HepG2 (cell line): Measurements from ENCODE around the gene PARM1. TPM values are rescaled to one million over a fixed set of nuclear protein-coding genes. Genes with fewer than 3 reads are reported as not detected.

Experiments
- ATAC-seq: fragments of 200-7000 bp; cut with Tn5 transposase; 3 replicates; pipeline ENCODE4 v1.9.1; 2020; ENCODE audit warnings: mild to moderate bottlenecking, moderate library complexity
- BruUV-seq: library from RNA; stranded (reverse); fragments of 400-500 nt; replicated peaks from 2 replicates; lab custom pipeline; 2021; lab: Mats Ljungman, UMichigan
- CTCF ChIA-PET: fragments of 300-600 bp; formaldehyde crosslinking; extraction: SDS; loops from one replicate; lab custom pipeline; 2021; ENCODE audit warnings: low total read pairs, inconsistent platforms, low intra/inter-chr PET ratio; lab: Yijun Ruan, JAX
- POLR2A ChIA-PET: fragments of 350-600 bp; sonication (Branson Sonifier 250); formaldehyde crosslinking; loops from one replicate; lab custom pipeline; 2020; ENCODE audit warnings: antibody characterized with exemption, inconsistent platforms; lab: Yijun Ruan, JAX
- DNase-seq: peaks from one replicate; pipeline ENCODE4 v3.0.0-alpha.2; 2015; ENCODE audit warnings: low spot score
- FAIRE-seq: peaks from 3 replicates; lab custom pipeline; 2011; peaks lifted over from hg19 to GRCh38; lab: Jason Lieb, UNC
- H2AFZ ChIP-seq: one replicate; pipeline ENCODE4 v1.6.1; 2011; ENCODE audit warnings: low read length, inconsistent platforms
- H3K27ac ChIP-seq: fragments of 300-600 bp; 3 replicates; pipeline ENCODE4 v1.8.0; 2011; ENCODE audit warnings: mixed run types, mild to moderate bottlenecking, mixed read lengths, low read length, inconsistent platforms; ENCODE audit not compliant: insufficient read depth; ENCODE audit errors: extremely low read length
- H3K27me3 ChIP-seq, 2 experiments: fragments of 200-600 bp in 1 of 2; 2 replicates in 1 of 2; 3 replicates in 1 of 2; pipeline versions ENCODE4 v1.6.0 to v1.8.0; 2011; ENCODE audit warnings: low read length in 2 of 2, mild to moderate bottlenecking in 2 of 2, moderate library complexity in 2 of 2, inconsistent platforms in 1 of 2; ENCODE audit not compliant: insufficient read depth in 2 of 2, control insufficient read depth in 1 of 2
- H3K36me3 ChIP-seq, 2 experiments: fragments of 200-600 bp in 1 of 2; replicated peaks in 1 of 2; 2 replicates in 1 of 2; 3 replicates in 1 of 2; pipeline versions ENCODE4 v1.5.1 to v1.8.0; 2011; ENCODE audit warnings: low read length in 2 of 2, inconsistent platforms in 1 of 2; ENCODE audit not compliant: insufficient read depth in 2 of 2, control insufficient read depth in 1 of 2
- H3K4me1 ChIP-seq: 2 replicates; pipeline ENCODE4 v1.5.1; 2012; ENCODE audit warnings: low read length, inconsistent platforms; ENCODE audit not compliant: insufficient read depth
- H3K4me2 ChIP-seq: 2 replicates; pipeline ENCODE4 v1.6.0; 2011; ENCODE audit warnings: low read depth, low read length, inconsistent platforms
- H3K4me3 ChIP-seq, 3 experiments: fragments of 200-600 bp in 1 of 3; sonication (generic), shearing (Covaris generic) in 1 of 3; replicated peaks in 1 of 3; 2 replicates each; pipeline ENCODE4 v1.5.1; 2011 to 2016; ENCODE audit warnings: low read length in 3 of 3, inconsistent platforms in 2 of 3, low read depth in 2 of 3, mild to moderate bottlenecking in 2 of 3, control low read depth in 1 of 3, mixed read lengths in 1 of 3; ENCODE audit not compliant: insufficient read depth in 1 of 3
- H3K79me2 ChIP-seq: one replicate; pipeline ENCODE4 v1.6.1; 2011; ENCODE audit warnings: low read length, inconsistent platforms; ENCODE audit not compliant: insufficient read depth
- H3K9ac ChIP-seq: 2 replicates; pipeline ENCODE4 v1.6.0; 2011; ENCODE audit warnings: mild to moderate bottlenecking, low read depth, low read length, inconsistent platforms; ENCODE audit not compliant: insufficient read depth
- H3K9me3 ChIP-seq: 2 replicates; pipeline ENCODE4 v1.5.1; 2012; ENCODE audit warnings: mild to moderate bottlenecking, low read length
- H4K20me1 ChIP-seq: 2 replicates; pipeline ENCODE4 v1.6.0; 2011; ENCODE audit warnings: inconsistent platforms, mild to moderate bottlenecking, low read length, moderate library complexity; ENCODE audit not compliant: insufficient read depth
- ESRRA ChIP-seq: sonication (generic); formaldehyde crosslinking; IDR thresholded peaks from 2 replicates; pipeline ENCODE4 v1.5.1; 2020; ENCODE audit warnings: mild to moderate bottlenecking, low read depth, missing genetic modification reagents
- FUBP1 ChIP-seq: sonication (generic); formaldehyde crosslinking; IDR thresholded peaks from 2 replicates; pipeline ENCODE4 v1.5.1; 2020; ENCODE audit warnings: missing genetic modification reagents, mild to moderate bottlenecking, borderline replicate concordance
- HNF1B ChIP-seq: sonication (generic); formaldehyde crosslinking; IDR thresholded peaks from 2 replicates; pipeline ENCODE4 v1.5.1; 2020; ENCODE audit warnings: mild to moderate bottlenecking, moderate library complexity, missing genetic modification reagents
- HNRNPH1 ChIP-seq: fragments of 200-400 bp; formaldehyde crosslinking; optimal IDR thresholded peaks from 2 replicates; pipeline ENCODE3; 2017; ENCODE audit warnings: mild to moderate bottlenecking, low read depth, low read length
- KAT2B ChIP-seq: fragments of 150-350 bp; IDR thresholded peaks from 2 replicates; pipeline ENCODE4 v1.6.1; 2014; ENCODE audit warnings: low read depth, low read length, borderline replicate concordance
- MTA3 ChIP-seq: sonication (generic); formaldehyde crosslinking; IDR thresholded peaks from 2 replicates; pipeline ENCODE4 v1.4.0; 2020; ENCODE audit warnings: missing genetic modification reagents
- SRSF4 ChIP-seq: fragments of 200-400 bp; formaldehyde crosslinking; IDR thresholded peaks from one replicate; pipeline ENCODE4 v1.6.1; 2018; ENCODE audit warnings: mild to moderate bottlenecking, low read depth, low read length, moderate library complexity; ENCODE audit not compliant: poor library complexity, severe bottlenecking
- ZBTB42 ChIP-seq: sonication (generic); formaldehyde crosslinking; IDR thresholded peaks from 2 replicates; pipeline ENCODE4 v1.5.0; 2020; ENCODE audit warnings: mild to moderate bottlenecking, missing genetic modification reagents
- ZFP82 ChIP-seq: sonication (generic); formaldehyde crosslinking; IDR thresholded peaks from 2 replicates; pipeline ENCODE4 v1.5.1; 2020; ENCODE audit warnings: mild to moderate bottlenecking, missing genetic modification reagents, borderline replicate concordance
- ZNF136 ChIP-seq: sonication (generic); formaldehyde crosslinking; IDR thresholded peaks from 2 replicates; pipeline ENCODE4 v1.8.1; 2022; ENCODE audit warnings: low read depth, mild to moderate bottlenecking, moderate library complexity, missing genetic modification reagents
- ZNF337 ChIP-seq: sonication (generic); formaldehyde crosslinking; IDR thresholded peaks from 2 replicates; pipeline ENCODE4 v1.5.1; 2020; ENCODE audit warnings: missing genetic modification reagents, low read depth, mild to moderate bottlenecking, borderline replicate concordance
- ZNF441 ChIP-seq: sonication (generic); formaldehyde crosslinking; IDR thresholded peaks from 2 replicates; pipeline ENCODE4 v1.7.0; 2021; ENCODE audit warnings: missing genetic modification reagents, borderline replicate concordance
- ZNF556 ChIP-seq: sonication (generic); formaldehyde crosslinking; IDR thresholded peaks from 2 replicates; pipeline ENCODE4 v1.4.0; 2020; ENCODE audit warnings: mild to moderate bottlenecking, missing genetic modification reagents, borderline replicate concordance
- ZNF747 ChIP-seq: sonication (generic); formaldehyde crosslinking; IDR thresholded peaks from 2 replicates; pipeline ENCODE4 v1.8.1; 2023; ENCODE audit warnings: missing genetic modification reagents, mild to moderate bottlenecking, borderline replicate concordance
- ZNF839 ChIP-seq: sonication (generic); formaldehyde crosslinking; IDR thresholded peaks from 2 replicates; pipeline ENCODE4 v1.4.0; 2020; ENCODE audit warnings: missing genetic modification reagents, mild to moderate bottlenecking, borderline replicate concordance
- WGBS: methylation state at CpG from one replicate; pipeline ENCODE4 v1.1.6; 2017; ENCODE audit warnings: low lambda C conversion rate; 5-methylcytosine and 5-hydroxymethylcytosine counted together
- in situ Hi-C: cut with HindIII; loops from 2 replicates; pipeline ENCODE4 v1.10.0; 2017; ENCODE audit warnings: low pct_unique_long_range_greater_than_20kb; ENCODE audit not compliant: extremely low pct_ligation_motif_present
- intact Hi-C: fragments of 100-400 bp; cut with micrococcal nuclease; formaldehyde crosslinking; loops from one replicate; pipeline ENCODE4 v1.10.0; 2022; ENCODE audit not compliant: unreplicated experiment
- polyA plus RNA-seq, 8 experiments: library from polyadenylated mRNA; depleted of rRNA in 3 of 8; stranded (reverse) in 7 of 8; unstranded in 1 of 8; fragments of >200 nt; fragmentation: Illumina TruSeq in 4 of 8; extraction: Trizol in 4 of 8; gene quantifications; 2 replicates each; pipeline versions ENCODE4 v1.2.1 to v1.2.3, GENCODE V29; 2011 to 2016; ENCODE audit warnings: low read depth in 4 of 8, missing spikeins in 1 of 8, mixed read lengths in 1 of 8; ENCODE audit not compliant: insufficient read depth in 1 of 8
- total RNA-seq, 5 experiments: library from RNA; depleted of rRNA; stranded (reverse); fragments of >200 nt; fragmentation: Illumina TruSeq; extraction: Trizol; gene quantifications; 2 replicates each; pipeline ENCODE4 v1.2.3, GENCODE V29; 2016; ENCODE audit warnings: low read depth in 1 of 5
- TF ChIP-seq, protein P1 (sequence below): IDR thresholded peaks from 2 replicates; pipeline ENCODE4 v1.6.1; 2016; ENCODE audit warnings: mild to moderate bottlenecking
- TF ChIP-seq, protein P2 (sequence below): conservative IDR thresholded peaks from 2 replicates; pipeline ENCODE4 v1.6.1; 2018; ENCODE audit warnings: missing genetic modification reagents
- TF ChIP-seq, protein P3 (sequence below): IDR thresholded peaks from 2 replicates; pipeline ENCODE4 v1.6.1; 2012; ENCODE audit warnings: inconsistent platforms

PARM1 gene
- total and polyA plus RNA-seq, 2 of the 13 experiments (the other 11 are each of a cell fraction or from before 2014, with no cell fraction given), result not detected

GRCh38 chr4:74890341-74890740, 42.6 kb upstream of the PARM1 start (continued):
- TF ChIP-seq ZNF136 (CRISPR knock-in tag) (no peak), HNF1B (no peak), KAT2B (no peak), ZNF839 (CRISPR knock-in tag) (no peak), MTA3 (CRISPR knock-in tag) (no peak)
- TF ChIP-seq, protein P1, sequence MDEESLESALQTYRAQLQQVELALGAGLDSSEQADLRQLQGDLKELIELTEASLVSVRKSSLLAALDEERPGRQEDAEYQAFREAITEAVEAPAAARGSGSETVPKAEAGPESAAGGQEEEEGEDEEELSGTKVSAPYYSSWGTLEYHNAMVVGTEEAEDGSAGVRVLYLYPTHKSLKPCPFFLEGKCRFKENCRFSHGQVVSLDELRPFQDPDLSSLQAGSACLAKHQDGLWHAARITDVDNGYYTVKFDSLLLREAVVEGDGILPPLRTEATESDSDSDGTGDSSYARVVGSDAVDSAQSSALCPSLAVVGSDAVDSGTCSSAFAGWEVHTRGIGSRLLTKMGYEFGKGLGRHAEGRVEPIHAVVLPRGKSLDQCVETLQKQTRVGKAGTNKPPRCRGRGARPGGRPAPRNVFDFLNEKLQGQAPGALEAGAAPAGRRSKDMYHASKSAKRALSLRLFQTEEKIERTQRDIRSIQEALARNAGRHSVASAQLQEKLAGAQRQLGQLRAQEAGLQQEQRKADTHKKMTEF, result no peak
- TF ChIP-seq, protein P2, sequence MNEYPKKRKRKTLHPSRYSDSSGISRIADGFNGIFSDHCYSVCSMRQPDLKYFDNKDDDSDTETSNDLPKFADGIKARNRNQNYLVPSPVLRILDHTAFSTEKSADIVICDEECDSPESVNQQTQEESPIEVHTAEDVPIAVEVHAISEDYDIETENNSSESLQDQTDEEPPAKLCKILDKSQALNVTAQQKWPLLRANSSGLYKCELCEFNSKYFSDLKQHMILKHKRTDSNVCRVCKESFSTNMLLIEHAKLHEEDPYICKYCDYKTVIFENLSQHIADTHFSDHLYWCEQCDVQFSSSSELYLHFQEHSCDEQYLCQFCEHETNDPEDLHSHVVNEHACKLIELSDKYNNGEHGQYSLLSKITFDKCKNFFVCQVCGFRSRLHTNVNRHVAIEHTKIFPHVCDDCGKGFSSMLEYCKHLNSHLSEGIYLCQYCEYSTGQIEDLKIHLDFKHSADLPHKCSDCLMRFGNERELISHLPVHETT (CRISPR knock-in tag), result no peak
- TF ChIP-seq, all 625 proteins: peak for 0

DNA sequence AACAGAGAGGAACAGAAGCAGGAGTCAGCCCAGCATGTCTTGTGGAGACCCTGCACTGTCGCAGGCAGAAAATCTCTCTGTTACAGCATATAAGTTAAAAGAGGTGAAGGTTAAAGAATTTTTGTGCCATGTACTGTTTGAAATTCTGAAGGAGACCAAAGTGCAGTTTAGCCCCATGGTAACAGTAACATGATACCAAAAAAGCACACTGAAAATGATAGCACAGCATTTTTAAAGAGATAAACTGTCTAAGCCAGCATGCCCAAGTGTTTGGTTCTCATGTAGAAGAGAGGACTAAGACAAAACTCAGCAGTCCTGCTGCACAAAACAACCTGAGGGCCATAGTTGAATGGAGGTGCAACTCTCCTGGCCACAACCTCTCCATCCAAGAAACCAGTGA, 41.9 kb upstream of the PARM1 start:
- WGBS, result 0% methylated on average over 1 of the region's 1 CpG
- peak overlapping the region; percentile 48 for H3K4me2 ChIP-seq
- in situ Hi-C loops (no loop called here), intact Hi-C loops (no loop called here)
- DNase-seq (peak; percentile 40), ATAC-seq (peak; percentile 78), FAIRE-seq (no peak)
- ChIA-PET POLR2A (no interaction called here), CTCF (no interaction called here)
- no peak overlapping the region for H3K9ac ChIP-seq
- BruUV-seq, result no TSS peak
- no peaks in the 10 kb centered on the region for H4K20me1 ChIP-seq
- no peak overlapping the region for H3K4me3 ChIP-seq
- H2AFZ ChIP-seq, result no peak overlapping the region
- H3K9me3 ChIP-seq, result no peaks in the 10 kb centered on the region
- H3K4me1 ChIP-seq, result peaks cover 19% of the 10 kb centered on the region
- no peaks in the 10 kb centered on the region for H3K36me3 ChIP-seq
- H3K27ac ChIP-seq, result no peak overlapping the region
- H3K27me3 ChIP-seq, result no peaks in the 10 kb centered on the region
- H3K79me2 ChIP-seq, result no peaks in the 10 kb centered on the region
- TF ChIP-seq, protein P3, sequence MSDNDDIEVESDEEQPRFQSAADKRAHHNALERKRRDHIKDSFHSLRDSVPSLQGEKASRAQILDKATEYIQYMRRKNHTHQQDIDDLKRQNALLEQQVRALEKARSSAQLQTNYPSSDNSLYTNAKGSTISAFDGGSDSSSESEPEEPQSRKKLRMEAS, result no peak
- TF ChIP-seq ESRRA (CRISPR knock-in tag), result no peak
- no peak for TF ChIP-seq ZNF337 (CRISPR knock-in tag)
- no peak for TF ChIP-seq ZNF747 (CRISPR knock-in tag)
- no peak for TF ChIP-seq SRSF4
- TF ChIP-seq ZNF556, result no peak
- TF ChIP-seq ZFP82 (CRISPR knock-in tag), result no peak
- no peak for TF ChIP-seq FUBP1
- no peak for TF ChIP-seq ZNF441 (CRISPR knock-in tag)
- no peak for TF ChIP-seq HNRNPH1
- no peak for TF ChIP-seq ZBTB42 (CRISPR knock-in tag)
